Left ventricle myocardium superior (tissue), 1 donor: ENCODE measurements around the gene BICD1. TPM values are rescaled to one million over a fixed set of nuclear protein-coding genes. Genes with fewer than 3 reads are reported as not detected.

Experiments
- ATAC-seq: fragments of 200-7000 bp; cut with Tn5 transposase; one replicate; pipeline ENCODE4 v1.9.1; 2020; ENCODE audit warnings: mild to moderate bottlenecking, moderate library complexity
- DNase-seq: peaks from one replicate; pipeline ENCODE4 v3.0.0-alpha.2; 2020
- intact Hi-C: fragments of 100-400 bp; cut with micrococcal nuclease; formaldehyde crosslinking; loops from one replicate; pipeline ENCODE4 v1.11.0; 2022
- long read RNA-seq: library from polyadenylated mRNA; unstranded; transcript quantifications from one replicate; pipeline ENCODE4 v2.0.0, GENCODE V29; 2021
- total RNA-seq: library from RNA; stranded (reverse); fragmentation: NEBNext Ultra II Directional; extraction: Animal tissue kit (Norgen Biotek cat#: 25700); gene quantifications from one replicate; pipeline ENCODE4 v1.2.1, GENCODE V29; 2021
- donor health status: DM: no; HTN: yes; CAD: no; lungs with severe emphysema.

The BICD1 gene
- 4.5 TPM for total RNA-seq
- long read RNA-seq, partial matches to known transcripts: 1 of 4 reads
- long read RNA-seq, other reads (novel, unspliced or antisense): 3 of 4 reads

DNA sequence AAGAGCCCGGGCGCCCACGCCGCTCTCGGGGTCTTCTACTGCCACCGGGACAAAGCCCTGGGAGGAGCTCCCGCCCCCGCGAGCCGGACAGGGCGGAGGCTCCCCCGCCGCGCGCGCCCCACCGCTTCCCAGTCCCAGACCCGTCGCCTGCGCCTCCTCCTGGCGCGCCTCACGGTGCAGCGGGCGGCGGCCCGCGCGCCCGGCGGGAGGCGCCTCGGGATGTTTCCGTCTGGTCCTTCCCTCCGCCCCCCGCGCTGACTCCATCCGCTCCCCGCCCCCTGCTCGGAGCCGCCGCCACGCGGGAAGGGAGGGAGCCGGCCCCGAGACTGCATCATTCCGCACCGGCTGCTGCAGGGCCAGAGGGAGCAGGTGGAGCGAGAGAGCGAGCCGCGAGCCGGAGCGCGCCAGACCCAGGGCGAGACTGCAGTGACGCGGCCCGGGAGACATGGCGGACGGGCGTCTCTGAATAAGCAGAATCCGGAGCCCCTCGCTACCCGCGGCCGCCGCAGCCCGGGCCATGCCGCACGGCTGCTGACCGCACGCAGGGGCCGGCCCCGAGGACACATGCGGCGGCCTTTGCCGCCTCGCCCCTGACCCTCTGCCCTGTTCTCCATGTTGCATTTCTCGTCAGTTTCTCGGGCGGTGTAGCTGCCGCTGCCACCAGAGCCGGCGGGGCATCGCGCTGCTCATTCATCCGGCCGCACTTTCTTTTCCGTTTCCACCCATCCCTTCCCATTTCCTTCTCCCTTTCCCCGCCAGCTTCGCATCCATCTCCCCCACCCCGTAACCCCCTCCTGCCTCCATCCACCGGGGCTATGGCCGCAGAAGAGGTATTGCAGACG lies at the start of gene BICD1:
BICD1 (plus strand) TSS at position 331 of the 842 bp plus-strand sequence; CDS start at position 816, 485 bp downstream.
- peak; percentile 93 for DNase-seq
- peak; percentile 99 for ATAC-seq
- intact Hi-C loops: no loop called here

DNA sequence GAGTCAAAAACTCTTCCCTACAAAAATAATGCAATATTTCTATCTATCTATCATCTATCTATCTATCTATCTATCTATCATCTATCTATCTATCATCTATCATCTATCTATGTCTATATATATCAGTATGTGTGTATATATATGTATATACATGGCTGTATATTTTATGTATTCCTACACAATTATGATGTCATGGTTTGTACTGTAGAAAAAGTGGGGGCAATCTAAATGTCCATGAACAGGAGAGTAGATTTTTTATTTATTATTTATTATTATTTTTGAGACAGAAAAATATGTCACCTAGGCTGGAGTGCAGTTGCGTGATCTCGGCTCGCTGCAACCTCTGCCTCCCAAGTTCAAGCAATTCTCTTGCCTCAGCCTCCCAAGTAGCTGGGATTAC lies 45.6 kb upstream of the BICD1 start:
- intact Hi-C loops: loop anchor here (5.0 to 10.0 kb wide), 2 partner anchors 244 to 379 kb away; no protein-coding TSS in a partner anchor
- DNase-seq: no peak
- no peak for ATAC-seq

DNA sequence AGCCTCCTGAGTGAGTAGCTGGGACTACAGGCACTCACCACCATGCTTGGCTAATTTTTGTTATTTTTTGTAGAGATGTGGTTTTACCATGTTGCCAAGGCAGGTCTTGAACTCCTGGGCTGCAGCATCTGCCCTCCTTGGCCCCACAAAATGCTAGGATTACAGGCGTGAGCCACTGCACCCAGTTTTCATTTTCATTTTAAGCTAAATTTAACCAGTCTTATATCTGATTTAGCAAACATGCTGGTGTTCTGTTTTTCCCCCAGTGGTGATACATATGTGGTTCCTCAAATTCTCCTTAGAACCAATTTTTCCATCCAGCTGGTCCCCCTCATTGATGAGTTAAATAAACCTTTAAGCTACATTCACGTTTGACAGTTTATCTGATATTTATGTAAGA lies 43.8 kb upstream of the BICD1 start:
- DNase-seq (no peak), ATAC-seq (no peak)
- intact Hi-C loops: loop anchor here (5.0 to 10.0 kb wide), 2 partner anchors 242 to 381 kb away; no protein-coding TSS in a partner anchor

DNA sequence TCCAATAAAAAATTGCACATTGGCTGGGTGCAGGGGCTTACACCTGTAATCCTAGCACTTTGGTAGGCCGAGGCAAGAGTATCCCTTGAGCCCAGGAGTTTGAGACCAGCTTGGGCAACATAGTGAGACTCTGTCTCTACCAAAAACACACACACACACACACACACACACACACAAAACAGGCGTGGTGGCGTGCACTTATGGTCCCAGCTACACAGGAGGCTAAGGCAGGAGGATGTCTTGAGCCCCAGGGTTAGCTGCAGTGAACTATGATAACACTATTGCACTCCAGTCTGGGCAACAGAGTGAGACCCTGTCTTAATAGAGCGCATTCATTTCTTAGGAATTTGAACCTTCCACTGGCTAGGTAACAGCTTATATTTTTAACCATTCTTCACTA lies 42.9 kb upstream of the BICD1 start:
- DNase-seq (no peak), ATAC-seq (no peak)
- intact Hi-C loops: loop anchor here (5.0 to 10.0 kb wide), 2 partner anchors 241 to 381 kb away; no protein-coding TSS in a partner anchor

DNA sequence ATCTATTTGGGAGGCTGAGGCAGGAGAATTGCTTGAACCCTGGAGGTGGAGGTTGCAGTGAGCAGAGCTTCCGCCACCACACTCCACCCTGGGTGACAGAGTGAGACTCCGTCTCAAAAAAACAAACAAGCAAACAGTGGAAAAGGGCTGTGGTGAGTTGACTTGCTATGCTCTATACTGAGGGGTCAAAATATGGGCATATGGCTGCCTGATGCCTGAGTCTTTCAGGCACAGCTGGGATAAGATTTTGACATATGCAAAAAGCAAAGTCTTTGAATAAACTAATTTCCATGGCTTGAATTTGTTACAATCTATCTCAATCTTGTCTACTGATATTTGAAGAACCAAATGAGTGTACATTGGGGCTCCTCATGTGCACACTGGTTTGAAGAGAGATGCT lies 40.4 kb upstream of the BICD1 start:
- no peak for ATAC-seq
- DNase-seq: no peak
- intact Hi-C loops: loop anchor here (10.0 kb wide), 1 partner anchor 239 kb away; no protein-coding TSS in a partner anchor

DNA sequence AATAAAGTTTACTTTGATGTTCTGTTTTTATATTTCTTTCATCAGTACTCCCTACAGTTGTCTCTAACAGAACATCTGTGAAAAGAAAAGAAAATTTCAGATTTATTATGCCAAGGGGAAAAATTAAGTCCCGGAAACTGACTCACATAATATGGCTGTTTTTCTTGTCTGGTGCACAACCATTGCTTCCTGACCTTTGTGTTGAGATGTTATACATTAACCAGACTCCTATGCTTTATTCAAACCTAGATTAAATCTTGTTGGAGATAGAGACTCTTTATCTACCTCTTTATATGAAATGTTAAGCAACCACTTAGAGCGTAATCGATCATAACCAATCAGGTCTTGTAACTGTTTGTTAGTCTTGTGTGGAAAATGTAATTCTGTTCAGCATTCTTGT lies 37.6 kb upstream of the BICD1 start:
- no peak for ATAC-seq
- no peak for DNase-seq
- intact Hi-C loops: loop anchor here (10.0 kb wide), 1 partner anchor 236 kb away; no protein-coding TSS in a partner anchor

DNA sequence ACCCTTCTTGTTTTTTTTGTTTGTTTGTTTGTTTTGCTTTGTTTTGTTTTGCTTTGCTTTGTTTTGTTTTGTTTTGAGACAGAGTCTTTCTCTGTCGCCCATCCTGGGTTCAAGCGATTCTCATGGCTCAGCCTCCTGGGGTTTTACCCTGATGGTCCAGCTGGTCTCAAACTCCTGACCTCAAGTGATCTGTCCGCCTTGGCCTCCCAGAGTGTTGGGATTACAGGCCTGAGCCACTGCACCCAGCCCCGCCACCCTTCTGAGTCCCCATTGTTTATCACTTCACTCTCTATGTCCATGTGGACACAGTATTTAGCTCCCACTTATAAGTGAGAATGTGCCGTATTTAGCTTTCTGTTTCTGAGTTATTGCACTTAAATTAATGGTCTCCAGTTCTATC lies 36.9 kb upstream of the BICD1 start:
- ATAC-seq: no peak
- DNase-seq: no peak
- intact Hi-C loops: loop anchor here (10.0 kb wide), 1 partner anchor 235 kb away; no protein-coding TSS in a partner anchor

DNA sequence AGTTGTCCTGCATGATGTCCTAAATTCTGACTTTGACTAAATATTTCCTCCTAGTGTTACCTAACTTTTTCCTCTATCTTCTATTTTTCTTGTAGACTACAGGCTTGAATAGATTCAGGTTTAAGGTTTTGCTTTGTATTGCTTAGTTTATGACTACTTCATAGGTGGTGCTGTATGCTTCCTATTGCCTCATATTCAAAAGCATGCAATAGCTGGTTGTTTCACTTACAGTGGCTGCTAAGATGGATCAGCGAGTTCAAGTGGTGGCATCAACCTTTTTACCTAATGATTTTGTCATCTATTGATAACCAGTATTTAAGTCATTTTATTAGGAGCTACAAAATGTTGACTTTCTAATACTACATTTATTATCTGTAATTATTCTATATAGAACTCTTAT lies 36.3 kb upstream of the BICD1 start:
- ATAC-seq (no peak), DNase-seq (no peak)
- intact Hi-C loops: no loop called here

DNA sequence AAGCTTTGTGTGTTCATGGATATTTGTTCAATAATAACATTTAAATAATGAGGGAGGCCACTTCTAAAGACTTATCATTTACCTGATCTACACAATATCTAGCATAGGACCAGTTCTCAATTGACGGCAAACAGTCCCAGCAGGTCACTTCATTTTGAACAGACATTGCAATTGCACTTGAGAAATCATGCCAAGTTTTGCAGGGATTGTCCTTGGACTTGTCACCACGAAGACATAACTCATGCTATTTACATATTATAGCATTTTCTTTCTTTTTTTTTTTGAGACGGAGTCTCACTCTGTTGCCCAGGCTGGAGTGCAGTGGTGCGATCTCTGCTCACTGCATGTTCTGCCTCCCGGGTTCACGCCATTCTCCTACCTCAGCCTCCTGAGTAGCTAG lies 34.5 kb upstream of the BICD1 start:
- intact Hi-C loops: no loop called here
- DNase-seq: no peak
- ATAC-seq: no peak

DNA sequence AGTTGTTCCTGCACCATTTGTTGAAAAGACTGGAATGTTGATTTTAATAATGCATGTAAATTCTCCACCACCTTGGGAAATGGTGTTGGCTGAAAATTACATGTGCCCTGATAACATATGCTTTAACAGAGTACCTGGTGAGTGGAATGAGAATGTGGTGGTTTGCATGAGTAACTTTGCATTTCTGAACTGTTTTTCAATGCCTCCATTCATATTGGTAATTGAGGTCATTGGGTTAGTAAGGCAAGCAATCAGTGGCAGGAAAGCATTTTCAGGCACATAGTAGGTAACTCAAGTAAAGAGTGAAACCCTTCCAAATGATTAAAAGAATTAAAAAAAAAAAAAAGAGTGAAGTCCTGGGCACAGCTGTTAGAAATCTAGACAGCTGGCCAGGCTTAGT lies 32.2 kb upstream of the BICD1 start:
- no peak for ATAC-seq
- no peak for DNase-seq
- intact Hi-C loops: no loop called here

DNA sequence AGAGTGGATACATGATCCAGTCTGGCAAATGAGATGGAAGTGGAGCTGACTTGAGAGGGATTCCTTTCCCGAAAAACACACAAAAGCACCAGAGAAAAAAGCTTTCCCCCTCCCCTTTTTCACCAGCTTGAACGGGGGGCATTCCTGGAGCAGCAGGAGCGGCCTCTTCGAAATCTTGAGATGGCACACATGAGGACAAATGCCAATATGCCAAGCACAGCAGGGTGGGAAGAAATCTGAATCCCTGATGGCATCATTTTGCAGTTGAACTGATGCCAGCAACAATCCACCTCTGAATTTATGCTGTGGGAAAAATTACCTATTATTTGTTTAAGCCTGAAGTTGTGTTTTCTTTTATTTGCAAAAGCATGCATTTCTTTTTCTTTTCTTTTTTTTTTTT lies 29.7 kb upstream of the BICD1 start:
- ATAC-seq (no peak), DNase-seq (no peak)
- intact Hi-C loops: no loop called here

DNA sequence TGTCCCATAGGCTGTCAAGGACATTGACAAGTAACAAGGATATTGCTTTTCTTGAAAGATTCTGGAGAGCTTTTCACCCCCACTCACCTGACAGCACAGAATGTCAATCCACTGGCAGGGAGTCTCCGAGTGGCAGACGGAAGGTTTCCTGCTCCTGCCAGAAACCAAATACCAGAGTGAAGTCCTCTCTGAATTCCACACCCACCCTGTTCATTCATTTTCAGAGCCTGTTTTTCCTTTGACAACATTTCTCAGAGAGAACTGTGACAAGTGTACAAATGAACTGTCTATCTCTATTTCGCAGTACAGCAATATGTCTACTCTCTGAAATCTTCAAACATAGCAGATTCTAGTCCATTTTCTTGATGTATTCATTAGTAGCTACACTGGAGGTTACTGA lies 26.2 kb upstream of the BICD1 start:
- intact Hi-C loops: no loop called here
- ATAC-seq: no peak
- DNase-seq: no peak

DNA sequence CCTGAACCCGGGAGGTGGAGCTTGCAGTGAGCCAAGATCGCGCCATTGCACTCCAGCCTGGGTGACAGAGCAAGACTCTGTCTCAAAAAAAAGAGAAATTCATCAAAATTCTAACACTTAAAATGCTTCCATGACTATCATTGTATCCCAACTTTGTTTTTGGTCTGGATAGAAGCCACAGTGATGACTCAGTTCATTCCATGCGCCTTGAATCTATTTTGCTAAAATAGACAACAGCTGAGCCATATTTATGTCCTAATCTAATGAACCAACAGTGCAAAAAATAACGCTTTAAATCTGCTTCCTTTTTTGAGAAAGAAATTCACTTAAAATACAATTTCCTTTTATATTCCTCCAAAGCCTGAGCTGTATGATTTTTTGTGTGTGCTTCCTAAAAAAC lies 23.2 kb upstream of the BICD1 start:
- intact Hi-C loops: no loop called here
- no peak for ATAC-seq
- DNase-seq: no peak

DNA sequence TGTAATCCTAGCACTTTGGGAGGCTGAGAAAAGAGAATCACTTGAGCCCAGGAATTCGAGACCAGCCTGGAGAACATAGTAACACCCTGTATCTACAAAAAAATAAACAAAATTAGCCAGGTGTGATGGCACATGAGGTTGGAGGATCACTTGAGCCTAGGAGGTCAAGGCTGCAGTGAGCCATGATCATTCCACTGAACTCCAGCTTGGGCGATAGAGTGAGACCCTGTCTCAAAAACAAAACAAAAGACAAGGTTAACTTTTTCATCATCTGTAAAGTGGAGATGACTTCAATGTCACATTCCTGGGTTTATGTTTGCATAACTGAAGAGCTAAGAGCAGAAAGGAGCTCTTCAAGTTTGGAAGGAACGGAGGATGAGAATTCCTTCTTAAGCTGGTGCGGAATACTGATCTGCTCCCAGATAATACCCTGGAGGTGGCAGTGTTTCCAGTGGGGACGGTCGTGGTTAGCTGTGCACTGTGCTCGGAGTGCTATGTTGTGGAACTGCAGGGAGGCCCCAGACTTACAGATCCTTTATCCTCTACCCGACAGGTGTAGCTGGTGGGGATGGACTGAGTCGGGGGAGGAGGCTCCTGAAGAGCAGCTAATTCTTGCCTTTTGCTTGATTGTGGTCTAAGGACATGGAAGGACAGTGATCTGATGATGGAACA lies 22.5 kb upstream of the BICD1 start:
- ATAC-seq (no peak), DNase-seq (no peak)
- intact Hi-C loops: no loop called here

DNA sequence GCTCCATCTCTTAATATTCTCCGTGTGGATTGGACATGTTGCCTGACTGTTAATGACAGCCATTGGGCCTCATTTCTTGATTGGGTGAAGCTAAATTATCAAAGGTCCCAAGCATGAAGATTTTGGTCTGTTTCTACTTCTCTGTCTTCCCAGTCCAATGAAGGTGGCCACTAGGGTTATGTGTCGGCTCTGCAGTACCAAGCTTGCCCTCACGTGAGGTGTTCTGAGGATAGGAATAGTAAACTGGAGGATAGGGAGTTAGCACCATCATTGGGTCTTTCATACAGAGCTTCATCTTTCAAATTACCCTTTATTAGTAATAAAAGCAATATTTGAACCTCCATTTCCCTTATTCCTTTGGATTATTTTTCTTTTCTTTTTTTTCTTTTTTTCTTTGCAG lies 21.9 kb upstream of the BICD1 start:
- intact Hi-C loops: no loop called here
- no peak for DNase-seq
- no peak for ATAC-seq

DNA sequence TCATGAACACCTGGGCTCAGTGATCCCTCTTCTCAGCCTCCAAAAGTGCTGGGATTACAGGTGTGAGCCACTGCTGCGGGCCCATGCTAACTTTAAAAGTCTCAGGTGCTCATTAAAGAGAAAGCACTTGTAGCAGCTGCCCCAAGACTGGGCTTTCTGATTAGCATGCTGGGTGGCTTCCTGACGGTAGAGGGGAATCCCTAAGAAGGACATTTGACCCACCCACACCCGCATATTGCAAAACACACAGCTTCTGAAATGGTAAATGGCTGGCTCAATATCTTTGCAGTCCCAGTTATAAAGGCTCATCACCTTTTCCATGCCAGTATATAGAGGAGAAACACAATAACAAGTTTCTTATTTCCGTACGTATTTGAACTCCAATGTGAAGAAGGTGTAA lies 19.3 kb upstream of the BICD1 start:
- no peak for ATAC-seq
- intact Hi-C loops: no loop called here
- no peak for DNase-seq

DNA sequence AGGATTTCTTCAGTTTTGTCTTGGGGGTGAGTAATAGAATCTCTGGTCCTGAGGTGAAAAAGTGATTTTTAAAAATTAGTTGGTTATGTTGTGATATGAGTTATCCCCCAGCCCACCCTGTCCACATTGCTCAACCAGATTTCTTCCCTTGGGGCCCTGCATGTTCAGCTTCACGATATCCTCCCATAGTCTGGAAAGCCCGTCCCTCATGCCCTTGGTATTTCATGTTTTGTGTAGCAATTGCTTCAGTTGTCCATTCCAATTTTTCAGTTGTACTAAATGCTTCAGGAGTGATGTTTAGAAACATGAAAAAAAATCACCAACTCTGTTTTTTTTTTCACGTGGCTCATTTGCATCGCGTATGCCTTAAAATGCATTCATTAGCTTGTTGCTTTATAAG lies 17.5 kb upstream of the BICD1 start:
- no peak for ATAC-seq
- no peak for DNase-seq
- intact Hi-C loops: no loop called here

DNA sequence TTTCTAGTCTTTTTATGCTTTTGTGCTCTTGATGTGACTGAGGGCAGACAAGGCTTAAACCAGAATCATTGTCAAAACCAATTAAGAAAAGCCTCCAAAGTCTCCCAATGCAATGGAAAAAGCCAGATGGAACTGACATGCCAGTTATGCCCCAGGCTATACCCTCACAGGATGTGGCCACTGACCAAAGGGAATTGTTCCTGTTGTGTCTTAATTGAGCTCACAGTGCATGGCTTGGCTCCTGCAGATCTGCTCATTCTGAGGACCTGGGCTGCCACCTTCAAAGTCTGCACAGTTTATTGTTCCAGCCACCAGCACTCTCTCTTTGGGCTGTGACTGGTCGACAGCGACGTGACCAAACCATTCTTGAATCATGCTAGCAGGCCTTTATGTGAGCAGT lies 17.1 kb upstream of the BICD1 start:
- intact Hi-C loops: no loop called here
- DNase-seq: no peak
- no peak for ATAC-seq

DNA sequence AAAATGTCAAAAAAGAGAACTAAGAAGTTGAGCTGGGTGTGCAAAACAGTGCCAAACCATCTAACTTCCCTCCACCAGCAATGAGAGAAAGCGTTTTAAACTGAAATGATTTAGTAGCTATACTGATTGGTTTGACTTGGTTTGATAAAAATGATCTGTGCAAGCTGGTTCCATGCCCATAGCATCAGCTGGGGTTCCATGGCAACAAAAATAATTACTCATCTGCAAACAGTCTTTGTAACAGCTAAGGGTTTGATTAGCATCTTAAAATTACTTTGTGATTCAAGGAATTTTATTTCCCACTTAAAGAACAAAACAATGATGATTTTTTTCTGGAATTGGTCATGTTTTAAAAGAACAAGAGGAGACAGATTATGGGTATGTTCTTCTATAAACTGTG lies 15.0 kb upstream of the BICD1 start:
- intact Hi-C loops: no loop called here
- ATAC-seq: no peak

DNA sequence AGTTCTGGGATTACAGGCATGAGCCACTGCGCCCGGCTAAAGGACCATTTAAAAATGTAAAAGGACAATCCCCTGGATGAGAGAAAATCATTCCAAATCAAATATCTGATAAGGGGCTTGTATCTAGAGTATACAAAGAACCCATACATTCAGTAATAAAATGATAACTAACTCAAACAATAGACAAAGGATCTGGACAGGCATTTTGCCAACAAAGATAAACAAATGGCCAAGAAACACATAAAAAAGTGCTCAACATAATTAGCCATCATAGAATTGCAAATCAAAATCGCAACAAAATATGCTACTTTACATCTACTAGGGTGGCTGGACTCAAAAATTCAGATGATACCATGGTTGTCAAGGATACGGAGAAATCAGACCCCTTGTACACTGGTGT lies 8.5 kb upstream of the BICD1 start:
- no peak for ATAC-seq
- intact Hi-C loops: no loop called here
- DNase-seq: no peak

More for the DNA sequence above, 15.0 kb upstream of the BICD1 start:
- no peak for DNase-seq
